ENCODE measurements around the gene PNPLA8.
"Not testable (repeated sequence)": the region's sequence is repeated elsewhere in the genome, so short reads cannot be mapped to it uniquely, and the experiment has no call there.

PNPLA8 gene

GRCh38 chr7:108511939-108512338, 14.0 kb downstream of the PNPLA8 start (continued):
- TF ChIP-seq GLI2 (tag by site-specific recombination; IDR thresholded peaks at IDR 0.05; ENCODE audit: borderline replicate concordance, low read depth) (no peak), ZNF629 (tag by site-specific recombination; IDR thresholded peaks at IDR 0.05) (no peak), ZNF146 (tag by site-specific recombination; IDR thresholded peaks at IDR 0.05) (no peak), ZNF510 (tag by site-specific recombination; IDR thresholded peaks at IDR 0.05; ENCODE audit: insufficient replicate concordance) (no peak), PRDM10 (tag by site-specific recombination; IDR thresholded peaks at IDR 0.05) (no peak), WT1 (tag by site-specific recombination; IDR thresholded peaks at IDR 0.05) (no peak), ZNF26 (tag by site-specific recombination; IDR thresholded peaks at IDR 0.05) (no peak), ZNF155 (tag by site-specific recombination; IDR thresholded peaks at IDR 0.05) (no peak), HIC1 (tag by site-specific recombination; IDR thresholded peaks at IDR 0.05) (no peak)

- H3K36me3 ChIP-seq (ENCODE audit: control insufficient read depth in 2 of 2, insufficient read depth in 1 of 2, low read length in 2 of 2) = peaks cover 8 to 10% of the 10 kb centered on the region in 2 experiments; a peak in 2 of 3 replicates
- H3K27ac ChIP-seq (ENCODE audit: extremely low read depth, low read depth, low read length); POLR2A ChIA-PET; H3K9me3 ChIP-seq (ENCODE audit: control insufficient read depth, insufficient read depth, low read depth, low read length); H3K4me3 ChIP-seq (ENCODE audit: low read depth, low read length); H3K4me1 ChIP-seq (ENCODE audit: control insufficient read depth, insufficient read depth, low read length): not testable (repeated sequence)
- CTCF ChIA-PET = interaction anchor here (0.6 kb wide), 1 partner anchor 166 kb away, joined by 3 read pairs; no protein-coding TSS in a partner anchor
Measured at GRCh38 chr7:108504576-108504975, 21.4 kb downstream of the PNPLA8 start.

- H3K4me3 ChIP-seq (ENCODE audit: low read depth, low read length) = no peak overlapping the region
- no peaks in the 10 kb centered on the region for H3K9me3 ChIP-seq (ENCODE audit: control insufficient read depth, insufficient read depth, low read depth, low read length)
- no peaks in the 10 kb centered on the region for H3K4me1 ChIP-seq (ENCODE audit: control insufficient read depth, insufficient read depth, low read length)
- H3K27ac ChIP-seq (ENCODE audit: extremely low read depth, low read depth, low read length) = no peak overlapping the region
- ChIA-PET POLR2A (interaction anchor here (0.5 to 1.2 kb wide), 2 partner anchors 23 to 33 kb away, joined by 5 read pairs; partner anchors contain the start of gene PNPLA8), CTCF (no interaction called here)
- H3K36me3 ChIP-seq (ENCODE audit: control insufficient read depth in 2 of 2, insufficient read depth in 1 of 2, low read length in 2 of 2) = peaks cover 8 to 10% of the 10 kb centered on the region in 2 experiments; a peak in 2 of 3 replicates
- TF ChIP-seq ZNF654 (tag by site-specific recombination; IDR thresholded peaks at IDR 0.05; ENCODE audit: low read depth) (no peak), ZSCAN18 (tag by site-specific recombination; IDR thresholded peaks at IDR 0.05) (no peak), ZNF274 (IDR thresholded peaks at IDR 0.05; ENCODE audit: low read length) (no peak), ZNF274 (tag by site-specific recombination; IDR thresholded peaks at IDR 0.05; ENCODE audit: borderline replicate concordance) (no peak), ZBTB7A (tag by site-specific recombination; IDR thresholded peaks at IDR 0.05; ENCODE audit: low read depth) (no peak), ZNF18 (tag by site-specific recombination; IDR thresholded peaks at IDR 0.05) (no peak), IKZF3 (tag by site-specific recombination; IDR thresholded peaks at IDR 0.05) (no peak), ZBTB44 (tag by site-specific recombination; IDR thresholded peaks at IDR 0.05) (no peak), GFI1B (tag by site-specific recombination; IDR thresholded peaks at IDR 0.05) (no peak), MYNN (tag by site-specific recombination; IDR thresholded peaks at IDR 0.05; ENCODE audit: borderline replicate concordance) (no peak)
Measured at GRCh38 chr7:108503112-108504026, 22.6 kb downstream of the PNPLA8 start.

Data from HEK293 (cell line).